GM12864 (cell line): ENCODE data around the gene ZBTB24.

ENCODE experiments used
- DNase-seq: peaks from one replicate; pipeline ENCODE4 v3.0.0-alpha.2; 2011; ENCODE audit warnings: low read depth
- H3K4me3 ChIP-seq: 2 replicates; pipeline ENCODE4 v1.5.1; 2011; ENCODE audit warnings: mild to moderate bottlenecking, low read depth, low read length, control low read depth
- CTCF ChIP-seq: IDR thresholded peaks from 2 replicates; pipeline ENCODE4 v1.5.1; 2011; ENCODE audit warnings: low read depth, mild to moderate bottlenecking, moderate library complexity, low read length, control low read depth, inconsistent platforms; ENCODE audit errors: missing control alignments

The ZBTB24 gene

GRCh38 chr6:109436041-109436440 is 47.0 kb downstream of the ZBTB24 start:
- TF ChIP-seq CTCF, result no peak

GRCh38 chr6:109434456-109434855 is 48.6 kb downstream of the ZBTB24 start:
- no peak overlapping the region for H3K4me3 ChIP-seq
- no peak for DNase-seq
- no peak for TF ChIP-seq CTCF

More at GRCh38 chr6:109436041-109436440, 47.0 kb downstream of the ZBTB24 start:
- no peak overlapping the region for H3K4me3 ChIP-seq
- DNase-seq, result no peak

GRCh38 chr6:109429496-109429895 is 53.5 kb downstream of the ZBTB24 start:
- no peak overlapping the region for H3K4me3 ChIP-seq
- TF ChIP-seq CTCF, result no peak
- no peak for DNase-seq

- no peak for TF ChIP-seq CTCF
- DNase-seq, result no peak
- no peak overlapping the region for H3K4me3 ChIP-seq
Measured at GRCh38 chr6:109428889-109429477, 54.0 kb downstream of the ZBTB24 start.

GRCh38 chr6:109424946-109425345 is 58.1 kb downstream of the ZBTB24 start:
- no peak for TF ChIP-seq CTCF
- no peak overlapping the region for H3K4me3 ChIP-seq
- DNase-seq, result no peak

- no peak overlapping the region for H3K4me3 ChIP-seq
- no peak for DNase-seq
- no peak for TF ChIP-seq CTCF
Measured at GRCh38 chr6:109421184-109421583, 61.8 kb downstream of the ZBTB24 start.

GRCh38 chr6:109420751-109421150 is 62.3 kb downstream of the ZBTB24 start:
- DNase-seq, result no peak
- TF ChIP-seq CTCF, result no peak

More at GRCh38 chr6:109420751-109421150, 62.3 kb downstream of the ZBTB24 start:
- H3K4me3 ChIP-seq, result no peak overlapping the region
